Sigmoid colon (tissue), 7 donors: ENCODE measurements around the gene PLPP3. TPM values are rescaled to one million over a fixed set of nuclear protein-coding genes. Genes with fewer than 3 reads are reported as not detected.

Experiments
- DNase-seq: peaks from one replicate; pipeline ENCODE4 v3.0.0-alpha.2; 2019
- H3K27ac ChIP-seq, 4 donors: fragments of 200-600 bp; sonication (generic); one replicate each; pipeline ENCODE4 v1.5.1; 2016 to 2019; ENCODE audit warnings: mild to moderate bottlenecking in 1 of 4
- H3K27me3 ChIP-seq, 3 donors: fragments of 200-600 bp; sonication (generic); one replicate each; pipeline ENCODE4 v1.5.1; 2019; ENCODE audit warnings: mild to moderate bottlenecking in 1 of 3
- H3K36me3 ChIP-seq, 4 donors: fragments of 200-600 bp; sonication (generic); one replicate each; pipeline ENCODE4 v1.5.1; 2016 to 2019
- H3K4me1 ChIP-seq, 4 donors: fragments of 200-600 bp; sonication (generic); one replicate each; pipeline ENCODE4 v1.5.1; 2017 to 2019
- H3K4me3 ChIP-seq, 4 donors: fragments of 200-600 bp; sonication (generic); one replicate each; pipeline ENCODE4 v1.5.1; 2017 to 2019; ENCODE audit warnings: mild to moderate bottlenecking in 2 of 4, moderate library complexity in 1 of 4
- H3K9me3 ChIP-seq, 4 donors: fragments of 200-600 bp in 3 of 4; sonication (generic) in 3 of 4; one replicate each; pipeline versions ENCODE4 v1.5.1 to v1.6.1; 2013 to 2019
- CTCF ChIP-seq, 4 experiments: fragments of 450-650 bp in 3 of 4; fragments of 200-600 bp in 1 of 4; IDR thresholded peaks; one replicate each; pipeline ENCODE4 v1.5.1; 2016 to 2019; ENCODE audit warnings: antibody characterized with exemption in 4 of 4, mild to moderate bottlenecking in 3 of 4, moderate library complexity in 2 of 4
- EP300 ChIP-seq, 4 donors: sonication (generic); formaldehyde crosslinking; IDR thresholded peaks; one replicate each; pipeline ENCODE4 v1.6.1; 2017; ENCODE audit warnings: antibody characterized with exemption in 4 of 4
- POLR2A ChIP-seq, 2 donors: fragments of 450-650 bp; IDR thresholded peaks; one replicate each; pipeline ENCODE4 v1.6.1; 2016; ENCODE audit warnings: antibody characterized with exemption in 2 of 2, mild to moderate bottlenecking in 2 of 2, moderate library complexity in 2 of 2
- POLR2AphosphoS5 ChIP-seq, 4 donors: sonication (generic); formaldehyde crosslinking; IDR thresholded peaks; one replicate each; pipeline ENCODE4 v1.6.1; 2017; ENCODE audit warnings: antibody characterized with exemption in 4 of 4
- WGBS, 2 donors: extraction: QIAGEN DNeasy Blood & Tissue Kit; methylation state at CpG; one replicate each; pipeline ENCODE4 v1.1.7; 2013; 5-methylcytosine and 5-hydroxymethylcytosine counted together
- intact Hi-C: fragments of 100-400 bp; cut with DNase I; formaldehyde crosslinking; loops from one replicate; pipeline ENCODE4 v1.15.1; 2023
- polyA plus RNA-seq, 3 donors: library from polyadenylated mRNA; stranded (reverse); fragments of 200-250 nt; gene quantifications; one replicate each; pipeline ENCODE4 v1.2.3, GENCODE V29; 2013
- total RNA-seq, 4 donors: library from RNA; depleted of rRNA; stranded (reverse); fragments of >200 nt; gene quantifications; one replicate each; pipeline ENCODE4 v1.1.0, GENCODE V29; 2016
- donor health status: healthy with polysubstance abuse.
- donor health status: Bipolar disorder and iron deficiency.
- donor health status: healthy.

Gene PLPP3
- total and polyA plus RNA-seq, 7 donors: 4.9 to 136 (median 92.8) TPM

- no peak for TF ChIP-seq POLR2A (IDR thresholded peaks at IDR 0.05)
- TF ChIP-seq CTCF (IDR thresholded peaks at IDR 0.05): no peak
- TF ChIP-seq EP300 (IDR thresholded peaks at IDR 0.05): no peak
- TF ChIP-seq POLR2AphosphoS5 (IDR thresholded peaks at IDR 0.05): no peak
- Histone ChIP-seq H3K36me3 (no peaks in the 10 kb centered on the region), H3K27ac (peak overlapping the region in 3 of 4 donors; percentile 60 to 72 (median 61)), H3K9me3 (no peaks in the 10 kb centered on the region), H3K27me3 (no peaks in the 10 kb centered on the region), H3K4me3 (no peak overlapping the region), H3K4me1 (peaks cover 0 to 48% (median 31%) of the 10 kb centered on the region in 4 donors)
- intact Hi-C loops: loop anchor here (5.0 kb wide), 1 partner anchor 304 kb away; no protein-coding TSS in a partner anchor
- 25 to 74% methylated on average over 5 of the region's 5 CpGs for WGBS, 2 donors
- no peak for DNase-seq
Observed at GRCh38 chr1:56451491-56451890, 127.9 kb downstream of the PLPP3 start.

GRCh38 chr1:56450004-56450666 is 129.2 kb downstream of the PLPP3 start:
- H3K36me3 ChIP-seq: no peaks in the 10 kb centered on the region
- H3K9me3 ChIP-seq: no peaks in the 10 kb centered on the region
- no peaks in the 10 kb centered on the region for H3K27me3 ChIP-seq
- no peak overlapping the region for H3K27ac ChIP-seq
- DNase-seq: no peak
- intact Hi-C loops: loop anchor here (5.0 kb wide), 1 partner anchor 303 kb away; no protein-coding TSS in a partner anchor
- 74 to 80% methylated on average over 4 of the region's 4 CpGs for WGBS, 2 donors
- no peak for TF ChIP-seq CTCF (IDR thresholded peaks at IDR 0.05)
- no peak for TF ChIP-seq POLR2A (IDR thresholded peaks at IDR 0.05)
- TF ChIP-seq EP300 (IDR thresholded peaks at IDR 0.05): no peak
- no peak for TF ChIP-seq POLR2AphosphoS5 (IDR thresholded peaks at IDR 0.05)
- no peak overlapping the region for H3K4me3 ChIP-seq
- peaks cover 0 to 55% (median 37%) of the 10 kb centered on the region in 4 donors for H3K4me1 ChIP-seq

- Histone ChIP-seq H3K36me3 (no peaks in the 10 kb centered on the region), H3K27ac (peak overlapping the region in 1 of 4 donors; percentile 53), H3K4me1 (peaks cover 0 to 53% (median 35%) of the 10 kb centered on the region in 4 donors), H3K4me3 (no peak overlapping the region), H3K27me3 (no peaks in the 10 kb centered on the region), H3K9me3 (no peaks in the 10 kb centered on the region)
- DNase-seq: peak; percentile 78
- TF ChIP-seq CTCF (IDR thresholded peaks at IDR 0.05) (no peak), EP300 (IDR thresholded peaks at IDR 0.05) (peak in 1 of 4 donors; percentile 8), POLR2AphosphoS5 (IDR thresholded peaks at IDR 0.05) (peak in 3 of 4 donors; percentile 20 to 47 (median 44)), POLR2A (IDR thresholded peaks at IDR 0.05) (no peak)
- WGBS, 2 donors: 81% methylated on average over 12 of the region's 12 CpGs
- intact Hi-C loops: no loop called here
Observed at GRCh38 chr1:56448529-56449300, 130.6 kb downstream of the PLPP3 start.

GRCh38 chr1:56447823-56448222 is 131.5 kb downstream of the PLPP3 start:
- Histone ChIP-seq H3K4me3 (no peak overlapping the region), H3K27me3 (no peaks in the 10 kb centered on the region), H3K27ac (peak overlapping the region; percentile 33 to 56 (median 54)), H3K9me3 (no peaks in the 10 kb centered on the region), H3K4me1 (peaks cover 0 to 44% (median 27%) of the 10 kb centered on the region in 4 donors), H3K36me3 (no peaks in the 10 kb centered on the region)
- 84% methylated on average over 2 of the region's 2 CpGs for WGBS, 2 donors
- intact Hi-C loops: no loop called here
- DNase-seq: no peak
- TF ChIP-seq POLR2AphosphoS5 (IDR thresholded peaks at IDR 0.05) (peak in 1 of 4 donors; percentile 25), POLR2A (IDR thresholded peaks at IDR 0.05) (no peak), CTCF (IDR thresholded peaks at IDR 0.05) (no peak)
